ENCODE results near the gene STAT3. TPM values are rescaled to one million over a fixed set of nuclear protein-coding genes. Genes with fewer than 3 reads are reported as not detected.

STAT3 gene
- total RNA-seq, 1 donor from 2014 or later: 241 TPM

- Mint-ChIP-seq H3K27ac (peak overlapping the region; percentile 94), H3K9me3 (no peaks in the 10 kb centered on the region), H3K4me1 (ENCODE audit: low read depth) (peaks cover 38% of the 10 kb centered on the region), H3K36me3 (ENCODE audit: low read depth) (peaks cover 32% of the 10 kb centered on the region), H3K27me3 (ENCODE audit: insufficient read depth) (no peaks in the 10 kb centered on the region), H3K4me3 (peak overlapping the region; percentile 88)
- no peak for DNase-seq (ENCODE audit: low spot score)
- intact Hi-C loops (cut with micrococcal nuclease): loop anchor here (1.0 kb wide), 1 partner anchor 8 kb away; no protein-coding TSS in a partner anchor
Measured at GRCh38 chr17:42277342-42277712, 110.9 kb downstream of the STAT3 start.

- Mint-ChIP-seq H3K4me1 (ENCODE audit: low read depth) (peaks cover 43% of the 10 kb centered on the region), H3K27me3 (ENCODE audit: insufficient read depth) (no peaks in the 10 kb centered on the region), H3K36me3 (ENCODE audit: low read depth) (peaks cover 36% of the 10 kb centered on the region), H3K9me3 (no peaks in the 10 kb centered on the region), H3K27ac (peak overlapping the region; percentile 94), H3K4me3 (peak overlapping the region; percentile 88)
- DNase-seq (ENCODE audit: low spot score): no peak
- intact Hi-C loops (cut with micrococcal nuclease): loop anchor here (1.0 kb wide), 1 partner anchor 7 kb away; no protein-coding TSS in a partner anchor
Measured at GRCh38 chr17:42276609-42277341, 111.5 kb downstream of the STAT3 start.

- intact Hi-C loops (cut with micrococcal nuclease): no loop called here
- H3K27me3 Mint-ChIP-seq (ENCODE audit: insufficient read depth): no peaks in the 10 kb centered on the region
- H3K4me1 Mint-ChIP-seq (ENCODE audit: low read depth): peaks cover 48% of the 10 kb centered on the region
Measured at GRCh38 chr17:42276359-42276608, 112.0 kb downstream of the STAT3 start, which contains the start of gene STAT5B. Gene STAT5B (minus strand): TSS chr17:42276391. CDS start chr17:42232127, 44,264 bp downstream.

GRCh38 chr17:42275527-42276358 lies 112.5 kb downstream of the STAT3 start:
- Mint-ChIP-seq H3K27me3 (ENCODE audit: insufficient read depth) (no peaks in the 10 kb centered on the region), H3K4me3 (peak overlapping the region; percentile 97), H3K4me1 (ENCODE audit: low read depth) (peaks cover 53% of the 10 kb centered on the region), H3K9me3 (no peaks in the 10 kb centered on the region), H3K27ac (peak overlapping the region; percentile 93), H3K36me3 (ENCODE audit: low read depth) (peaks cover 41% of the 10 kb centered on the region)
- intact Hi-C loops (cut with micrococcal nuclease): loop anchor here (1.0 kb wide), 1 partner anchor 14 kb away; no protein-coding TSS in a partner anchor
- no peak for DNase-seq (ENCODE audit: low spot score)

More at GRCh38 chr17:42276359-42276608, 112.0 kb downstream of the STAT3 start, which contains the start of gene STAT5B:
- Mint-ChIP-seq H3K27ac (peak within 1 kb of the TSS; percentile 94), H3K9me3 (no peaks in the 10 kb centered on the region), H3K36me3 (ENCODE audit: low read depth) (peaks cover 40% of the 10 kb centered on the region), H3K4me3 (peak within 1 kb of the TSS; percentile 97)
- DNase-seq (ENCODE audit: low spot score): peak; percentile 70

GRCh38 chr17:42274812-42275526 lies 113.3 kb downstream of the STAT3 start:
- H3K9me3 Mint-ChIP-seq: no peaks in the 10 kb centered on the region
- H3K36me3 Mint-ChIP-seq (ENCODE audit: low read depth): peaks cover 42% of the 10 kb centered on the region
- DNase-seq (ENCODE audit: low spot score): no peak
- H3K27me3 Mint-ChIP-seq (ENCODE audit: insufficient read depth): no peaks in the 10 kb centered on the region
- H3K27ac Mint-ChIP-seq: peak overlapping the region; percentile 93
- peaks cover 61% of the 10 kb centered on the region for H3K4me1 Mint-ChIP-seq (ENCODE audit: low read depth)
- intact Hi-C loops (cut with micrococcal nuclease): loop anchor here (1.0 kb wide), 1 partner anchor 14 kb away; no protein-coding TSS in a partner anchor
- H3K4me3 Mint-ChIP-seq: peak overlapping the region; percentile 97

GRCh38 chr17:42274253-42274542 lies 114.0 kb downstream of the STAT3 start:
- Mint-ChIP-seq H3K4me1 (ENCODE audit: low read depth) (peaks cover 69% of the 10 kb centered on the region), H3K9me3 (no peaks in the 10 kb centered on the region), H3K36me3 (ENCODE audit: low read depth) (peaks cover 44% of the 10 kb centered on the region), H3K27ac (peak overlapping the region; percentile 93), H3K4me3 (peak overlapping the region; percentile 97), H3K27me3 (ENCODE audit: insufficient read depth) (no peaks in the 10 kb centered on the region)
- DNase-seq (ENCODE audit: low spot score): no peak
- intact Hi-C loops (cut with micrococcal nuclease): no loop called here

GRCh38 chr17:42273474-42274252 lies 114.6 kb downstream of the STAT3 start:
- Mint-ChIP-seq H3K27me3 (ENCODE audit: insufficient read depth) (no peaks in the 10 kb centered on the region), H3K4me1 (ENCODE audit: low read depth) (peaks cover 74% of the 10 kb centered on the region), H3K9me3 (no peaks in the 10 kb centered on the region), H3K4me3 (peak overlapping the region; percentile 97), H3K27ac (peak overlapping the region; percentile 92), H3K36me3 (ENCODE audit: low read depth) (peaks cover 44% of the 10 kb centered on the region)
- no peak for DNase-seq (ENCODE audit: low spot score)
- intact Hi-C loops (cut with micrococcal nuclease): no loop called here

GRCh38 chr17:42272162-42272907 lies 115.9 kb downstream of the STAT3 start:
- intact Hi-C loops (cut with micrococcal nuclease): no loop called here
- no peak for DNase-seq (ENCODE audit: low spot score)
- Mint-ChIP-seq H3K9me3 (no peaks in the 10 kb centered on the region), H3K27me3 (ENCODE audit: insufficient read depth) (no peaks in the 10 kb centered on the region), H3K36me3 (ENCODE audit: low read depth) (peaks cover 40% of the 10 kb centered on the region), H3K27ac (peak overlapping the region; percentile 92), H3K4me3 (peak overlapping the region; percentile 97), H3K4me1 (ENCODE audit: low read depth) (peaks cover 75% of the 10 kb centered on the region)

GRCh38 chr17:42271779-42272035 lies 116.5 kb downstream of the STAT3 start:
- peaks cover 42% of the 10 kb centered on the region for H3K36me3 Mint-ChIP-seq (ENCODE audit: low read depth)
- H3K27me3 Mint-ChIP-seq (ENCODE audit: insufficient read depth): no peaks in the 10 kb centered on the region
- H3K4me1 Mint-ChIP-seq (ENCODE audit: low read depth): peaks cover 77% of the 10 kb centered on the region
- H3K27ac Mint-ChIP-seq: peak overlapping the region; percentile 92
- DNase-seq (ENCODE audit: low spot score): no peak
- no peaks in the 10 kb centered on the region for H3K9me3 Mint-ChIP-seq
- intact Hi-C loops (cut with micrococcal nuclease): loop anchor here (1.0 kb wide), 1 partner anchor 19 kb away; no protein-coding TSS in a partner anchor
- H3K4me3 Mint-ChIP-seq: peak overlapping the region; percentile 97

GRCh38 chr17:42271006-42271778 lies 117.0 kb downstream of the STAT3 start:
- H3K4me1 Mint-ChIP-seq (ENCODE audit: low read depth): peaks cover 82% of the 10 kb centered on the region
- H3K36me3 Mint-ChIP-seq (ENCODE audit: low read depth): peaks cover 45% of the 10 kb centered on the region

GRCh38 chr17:42270596-42270995 lies 117.6 kb downstream of the STAT3 start:
- intact Hi-C loops (cut with micrococcal nuclease): no loop called here
- peak overlapping the region; percentile 92 for H3K27ac Mint-ChIP-seq

More at GRCh38 chr17:42271006-42271778, 117.0 kb downstream of the STAT3 start:
- no peak for DNase-seq (ENCODE audit: low spot score)
- H3K4me3 Mint-ChIP-seq: peak overlapping the region; percentile 97
- no peaks in the 10 kb centered on the region for H3K27me3 Mint-ChIP-seq (ENCODE audit: insufficient read depth)
- H3K27ac Mint-ChIP-seq: peak overlapping the region; percentile 92
- intact Hi-C loops (cut with micrococcal nuclease): loop anchor here (1.0 kb wide), 1 partner anchor 19 kb away; no protein-coding TSS in a partner anchor
- no peaks in the 10 kb centered on the region for H3K9me3 Mint-ChIP-seq

More at GRCh38 chr17:42270596-42270995, 117.6 kb downstream of the STAT3 start:
- no peaks in the 10 kb centered on the region for H3K9me3 Mint-ChIP-seq
- H3K4me3 Mint-ChIP-seq: peak overlapping the region; percentile 97
- peaks cover 88% of the 10 kb centered on the region for H3K4me1 Mint-ChIP-seq (ENCODE audit: low read depth)
- peaks cover 46% of the 10 kb centered on the region for H3K36me3 Mint-ChIP-seq (ENCODE audit: low read depth)
- H3K27me3 Mint-ChIP-seq (ENCODE audit: insufficient read depth): no peaks in the 10 kb centered on the region
- DNase-seq (ENCODE audit: low spot score): no peak
